ENCODE measurements around the gene MMP19. TPM values are rescaled to one million over a fixed set of nuclear protein-coding genes. Genes with fewer than 3 reads are reported as not detected.
A peak's percentile ranks its signal among the peaks of the same experiment; 100 is the strongest.

The MMP19 gene
- polyA plus RNA-seq, 1 donor = 1.5 TPM

GRCh38 chr12:55815473-55815872, 27.3 kb downstream of the MMP19 start:
- DNase-seq = no peak

DNA sequence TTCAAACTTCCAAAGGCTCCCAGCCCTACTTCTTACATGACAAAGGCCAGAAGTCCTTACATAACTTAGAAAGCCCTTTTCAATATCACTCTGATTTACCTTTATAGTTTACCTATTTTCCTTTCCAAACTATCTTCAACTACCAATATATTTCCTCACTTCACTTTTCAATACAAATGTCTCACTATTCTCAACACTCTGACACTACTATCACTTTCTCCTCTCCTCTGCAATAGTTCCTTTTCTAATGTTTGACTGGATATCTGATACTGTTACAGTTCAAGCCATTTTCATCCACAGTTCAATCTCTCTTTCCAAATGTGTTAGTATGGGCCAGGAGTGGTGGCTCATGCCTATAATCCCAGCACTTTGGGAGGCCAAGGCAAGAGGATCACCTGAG, 28.5 kb downstream of the MMP19 start:
- DNase-seq = no peak

DNA sequence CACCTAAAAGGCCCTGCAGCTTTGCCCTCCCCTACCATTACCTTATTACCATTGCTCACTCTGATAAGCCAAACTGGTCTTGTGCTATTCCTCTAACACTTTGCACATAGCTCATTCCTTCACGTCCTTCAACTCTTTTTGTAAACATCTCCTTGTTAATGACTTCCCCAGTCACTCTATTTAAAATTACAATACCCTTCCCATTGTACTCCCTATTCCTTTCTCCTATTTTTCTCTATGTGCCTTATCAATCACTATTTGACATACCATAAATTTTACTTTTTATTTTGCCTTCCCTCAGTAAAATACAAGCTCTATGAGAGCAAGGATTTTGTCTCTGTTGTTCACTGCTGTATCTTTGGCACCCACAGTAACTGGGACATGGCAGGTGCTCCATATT, 30.6 kb downstream of the MMP19 start:
- DNase-seq = no peak

DNA sequence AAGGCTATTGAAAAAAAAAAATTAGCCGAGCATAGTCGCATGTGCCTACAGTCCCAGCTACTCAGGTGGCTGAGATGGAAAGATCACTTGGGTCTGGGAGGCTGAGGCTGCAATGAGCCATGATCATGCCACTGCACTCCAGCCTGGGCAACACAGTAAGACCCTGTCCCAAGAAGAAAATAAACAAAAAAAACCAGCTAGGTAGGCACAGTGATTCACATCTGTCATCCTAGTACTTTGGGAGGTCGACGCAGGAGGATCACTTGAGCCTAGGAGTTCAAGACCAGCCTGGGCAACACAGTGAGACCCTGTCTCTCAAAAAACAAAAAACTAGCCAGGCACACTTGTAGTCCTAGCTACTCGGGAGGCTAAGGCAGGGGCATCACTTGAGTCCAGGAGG, 33.5 kb downstream of the MMP19 start:
- no peak for DNase-seq

DNA sequence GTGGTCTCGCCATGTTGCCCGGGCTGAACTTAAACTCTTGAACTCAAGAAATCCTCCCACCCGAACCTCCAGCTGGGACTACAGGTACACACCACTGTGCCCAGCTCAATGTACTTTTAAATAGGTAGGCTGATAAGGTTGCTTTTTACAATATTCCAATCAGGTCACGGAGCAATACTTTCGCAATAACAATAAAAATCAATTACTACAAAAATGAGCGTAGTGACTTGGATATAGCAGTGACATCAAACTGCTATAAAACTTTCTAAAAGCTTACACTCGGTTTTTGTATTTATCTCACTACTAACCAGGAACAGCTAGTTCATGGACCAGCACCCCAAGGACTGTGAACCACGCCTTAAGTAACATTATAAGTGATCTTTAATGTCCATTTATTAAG, 35.8 kb downstream of the MMP19 start:
- DNase-seq = no peak

DNA sequence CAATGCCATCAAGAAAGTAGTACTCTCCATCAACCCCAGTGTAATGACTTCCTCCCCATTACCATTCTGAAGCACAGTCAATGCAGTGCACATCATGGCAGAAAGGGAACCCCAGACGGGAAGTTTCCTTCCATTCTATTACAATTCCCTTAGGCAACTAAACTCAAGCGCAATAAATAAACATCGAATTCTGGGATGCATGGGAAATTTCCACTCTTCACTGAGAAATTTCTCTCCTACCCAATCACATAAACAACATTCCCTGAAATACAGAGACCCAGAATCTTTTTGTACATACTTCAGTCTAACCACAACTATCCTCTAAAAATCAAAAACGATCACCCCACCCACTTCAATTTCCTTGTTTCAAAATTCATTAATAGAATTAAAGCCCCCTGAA, 45.2 kb downstream of the MMP19 start:
- no peak for DNase-seq

DNA sequence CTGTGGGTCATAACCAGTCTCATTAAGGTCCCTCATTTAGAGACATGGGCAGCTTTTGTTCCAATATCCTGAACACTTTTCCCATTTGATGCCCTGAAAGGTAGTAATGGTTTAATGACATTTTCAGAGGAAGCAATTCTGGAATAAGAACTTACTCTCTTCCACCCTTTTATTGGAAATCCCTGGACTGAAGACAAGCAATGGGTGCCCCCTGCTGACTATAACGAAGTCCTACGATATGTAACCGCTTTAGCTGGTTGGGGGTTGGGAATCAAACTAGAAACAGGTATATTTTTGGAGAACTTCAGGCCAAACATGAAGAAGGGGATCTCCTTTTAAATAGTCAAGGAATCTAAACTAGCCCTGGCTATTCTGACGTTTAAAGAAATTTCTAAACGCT, 45.7 kb downstream of the MMP19 start:
- peak; percentile 68 for DNase-seq

GRCh38 chr12:55795950-55796349, 46.8 kb downstream of the MMP19 start:
- no peak for DNase-seq

DNA sequence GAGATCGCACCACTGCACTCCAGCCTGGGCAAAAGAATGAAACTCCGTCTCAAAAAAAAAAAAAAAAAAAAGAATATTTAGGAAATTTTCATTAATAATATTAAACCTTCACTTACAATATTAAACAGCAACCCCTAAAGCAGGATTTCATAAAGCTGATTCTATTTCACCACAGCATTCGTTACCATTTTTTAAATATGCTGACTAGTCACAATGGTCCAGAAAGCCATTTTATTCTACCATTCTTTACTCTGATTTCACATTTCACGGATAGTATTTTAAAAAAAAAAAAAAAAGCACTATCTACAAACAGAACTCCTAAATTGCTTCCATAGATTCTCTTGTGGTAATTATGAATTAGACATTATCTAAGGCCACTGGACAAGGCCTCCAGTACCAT, 52.8 kb downstream of the MMP19 start:
- no peak for DNase-seq

- peak; percentile 17 for DNase-seq
Measured at GRCh38 chr12:55789171-55789570, 53.6 kb downstream of the MMP19 start.

DNA sequence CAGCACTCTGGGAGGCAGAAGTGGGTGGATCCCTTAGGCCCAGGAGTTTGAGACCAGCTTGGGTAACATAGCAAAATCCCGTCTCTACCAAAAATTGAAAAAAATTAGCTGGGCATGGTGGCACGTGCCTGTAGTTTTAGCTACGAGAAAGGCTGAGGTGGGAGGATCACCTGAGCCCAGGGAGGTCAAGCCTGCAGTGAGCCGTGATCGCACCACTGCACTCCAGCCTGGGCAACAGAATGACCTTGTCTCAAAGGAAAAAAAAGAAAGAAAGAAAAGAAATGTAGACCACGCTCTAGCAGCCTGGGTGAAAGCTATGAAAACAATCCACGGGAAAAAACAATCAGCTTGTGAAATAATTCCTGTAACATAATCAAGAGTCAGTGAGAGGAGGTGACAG, 54.2 kb downstream of the MMP19 start:
- peak; percentile 32 for DNase-seq

Other genes with a start within 250 kb of the MMP19 start
- gene OR10P1, start 206.0 kb downstream of the MMP19 start, polyA plus RNA-seq (ENCODE audit: insufficient read length) = not detected
- gene ITGA7, start 135.0 kb downstream of the MMP19 start, polyA plus RNA-seq (ENCODE audit: insufficient read length) = 35.2 TPM
- 101 TPM for gene BLOC1S1, start 126.9 kb downstream of the MMP19 start, polyA plus RNA-seq (ENCODE audit: insufficient read length)
- gene RDH5, start 122.5 kb downstream of the MMP19 start, polyA plus RNA-seq (ENCODE audit: insufficient read length) = 36.1 TPM
- gene CD63, start 113.9 kb downstream of the MMP19 start, polyA plus RNA-seq (ENCODE audit: insufficient read length) = 592 TPM
- gene GDF11, start 99.8 kb downstream of the MMP19 start, polyA plus RNA-seq (ENCODE audit: insufficient read length) = 23.0 TPM
- 123 TPM for gene SARNP, start 25.2 kb downstream of the MMP19 start, polyA plus RNA-seq (ENCODE audit: insufficient read length)
- 34.6 TPM for gene ORMDL2, start 24.9 kb downstream of the MMP19 start, polyA plus RNA-seq (ENCODE audit: insufficient read length)
- gene DNAJC14, start 13.3 kb downstream of the MMP19 start, polyA plus RNA-seq (ENCODE audit: insufficient read length) = 44.0 TPM
- 31.0 TPM for gene PYM1, start 85.0 kb upstream of the MMP19 start, polyA plus RNA-seq (ENCODE audit: insufficient read length)
- 26.2 TPM for gene DGKA, start 88.2 kb upstream of the MMP19 start, polyA plus RNA-seq (ENCODE audit: insufficient read length)
- gene PMEL, start 123.1 kb upstream of the MMP19 start, polyA plus RNA-seq (ENCODE audit: insufficient read length) = 3.9 TPM
- gene CDK2, start 123.9 kb upstream of the MMP19 start, polyA plus RNA-seq (ENCODE audit: insufficient read length) = 69.2 TPM
- gene RAB5B, start 131.1 kb upstream of the MMP19 start, polyA plus RNA-seq (ENCODE audit: insufficient read length) = 163 TPM
- 55.5 TPM for gene SUOX, start 154.3 kb upstream of the MMP19 start, polyA plus RNA-seq (ENCODE audit: insufficient read length)
- 25.6 TPM for gene IKZF4, start 178.1 kb upstream of the MMP19 start, polyA plus RNA-seq (ENCODE audit: insufficient read length)
- gene RPS26, start 199.0 kb upstream of the MMP19 start, polyA plus RNA-seq (ENCODE audit: insufficient read length) = 113 TPM
- gene ERBB3, start 237.2 kb upstream of the MMP19 start, polyA plus RNA-seq (ENCODE audit: insufficient read length) = 111 TPM